NB4 (cell line): Measurements from ENCODE around the gene GALNT10.

Source experiments
- CTCF ChIP-seq: IDR thresholded peaks from one replicate; pipeline ENCODE4 v1.5.1; 2012; ENCODE audit warnings: low read depth, low read length
- POLR2A ChIP-seq: IDR thresholded peaks from 2 replicates; pipeline ENCODE4 v1.6.1; 2011; ENCODE audit warnings: mild to moderate bottlenecking; ENCODE audit not compliant: insufficient read length; ENCODE audit errors: extremely low read depth

- no peak for TF ChIP-seq CTCF
- no peak for TF ChIP-seq POLR2A
These were observed 231.8 kb downstream of the GALNT10 start for GRCh38 chr5:154422298-154422697.
